HEK293 (cell line): ENCODE results near the gene GNG7.
"Not testable (repeated sequence)": the region's sequence is repeated elsewhere in the genome, so short reads cannot be mapped to it uniquely, and the experiment has no call there.

Source experiments
- CTCF ChIA-PET: fragments of 350-600 bp; formaldehyde crosslinking; extraction: SDS; loops from one replicate; lab custom pipeline; 2021; ENCODE audit warnings: antibody characterized with exemption; lab: Yijun Ruan, JAX
- POLR2A ChIA-PET: fragments of 300-600 bp; formaldehyde crosslinking; extraction: SDS; loops from one replicate; lab custom pipeline; 2020; ENCODE audit warnings: antibody characterized with exemption, inconsistent platforms; lab: Yijun Ruan, JAX
- H3K27ac ChIP-seq: fragments of 200-500 bp; sonication (Bioruptor generic); 2 replicates; pipeline ENCODE4 v1.5.1; 2014; ENCODE audit warnings: low read depth, low read length, control low read depth, inconsistent platforms; ENCODE audit errors: extremely low read depth
- H3K36me3 ChIP-seq, 2 experiments: fragments of 200-500 bp in 1 of 2; sonication (Bioruptor generic) in 1 of 2; 1 replicate in 1 of 2; 2 replicates in 1 of 2; pipeline ENCODE4 v1.5.1; 2014 to 2017; ENCODE audit warnings: inconsistent platforms in 2 of 2, low read length in 2 of 2; ENCODE audit not compliant: control insufficient read depth in 2 of 2, insufficient read depth in 1 of 2
- H3K4me1 ChIP-seq: fragments of 200-500 bp; sonication (Bioruptor generic); 2 replicates; pipeline ENCODE4 v1.5.1; 2014; ENCODE audit warnings: mild to moderate bottlenecking, low read length, inconsistent platforms; ENCODE audit not compliant: control insufficient read depth, insufficient read depth
- H3K4me3 ChIP-seq: 2 replicates; pipeline ENCODE4 v1.5.1; 2011; ENCODE audit warnings: low read depth, mild to moderate bottlenecking, control low read depth, low read length, moderate library complexity
- H3K9me3 ChIP-seq: fragments of 200-500 bp; sonication (Bioruptor generic); 2 replicates; pipeline ENCODE4 v1.5.1; 2014; ENCODE audit warnings: low read depth, low read length, inconsistent platforms; ENCODE audit not compliant: control insufficient read depth, insufficient read depth
- MZF1 ChIP-seq: fragments of 450-650 bp; formaldehyde crosslinking; IDR thresholded peaks from 2 replicates; pipeline ENCODE4 v1.5.1; 2017; ENCODE audit warnings: missing biosample characterization, missing genetic modification characterization, borderline replicate concordance
- PRDM1 ChIP-seq: fragments of 450-650 bp; formaldehyde crosslinking; IDR thresholded peaks from 2 replicates; pipeline ENCODE4; 2016; ENCODE audit warnings: missing biosample characterization, missing genetic modification characterization
- RBAK ChIP-seq: fragments of 450-650 bp; formaldehyde crosslinking; IDR thresholded peaks from 2 replicates; pipeline ENCODE4 v1.5.1; 2016; ENCODE audit warnings: missing biosample characterization, missing genetic modification characterization
- REPIN1 ChIP-seq: fragments of 450-650 bp; formaldehyde crosslinking; IDR thresholded peaks from 2 replicates; pipeline ENCODE4 v1.5.1; 2017; ENCODE audit warnings: missing biosample characterization, missing genetic modification characterization, low read depth
- ZBTB10 ChIP-seq: fragments of 450-650 bp; formaldehyde crosslinking; IDR thresholded peaks from 2 replicates; pipeline ENCODE4 v1.5.1; 2016; ENCODE audit warnings: missing biosample characterization, missing genetic modification characterization
- ZBTB26 ChIP-seq: fragments of 450-650 bp; formaldehyde crosslinking; optimal IDR thresholded peaks from 2 replicates; pipeline ENCODE3; 2016; ENCODE audit warnings: missing biosample characterization, mild to moderate bottlenecking, missing genetic modification characterization
- ZNF140 ChIP-seq: fragments of 450-650 bp; formaldehyde crosslinking; IDR thresholded peaks from 2 replicates; pipeline ENCODE4 v1.5.1; 2016; ENCODE audit warnings: missing biosample characterization, missing genetic modification characterization
- ZNF214 ChIP-seq: fragments of 450-650 bp; formaldehyde crosslinking; IDR thresholded peaks from 2 replicates; pipeline ENCODE4 v1.5.1; 2017; ENCODE audit warnings: missing biosample characterization, mild to moderate bottlenecking, missing genetic modification characterization, borderline replicate concordance
- ZNF311 ChIP-seq: fragments of 450-650 bp; formaldehyde crosslinking; IDR thresholded peaks from 2 replicates; pipeline ENCODE4 v1.5.1; 2017; ENCODE audit warnings: missing biosample characterization, missing genetic modification characterization, borderline replicate concordance
- ZNF366 ChIP-seq: fragments of 450-650 bp; formaldehyde crosslinking; conservative IDR thresholded peaks from 2 replicates; pipeline ENCODE4 v1.5.1; 2016; ENCODE audit warnings: missing biosample characterization, missing genetic modification characterization
- ZNF548 ChIP-seq: fragments of 450-650 bp; formaldehyde crosslinking; IDR thresholded peaks from 2 replicates; pipeline ENCODE4 v1.5.1; 2016; ENCODE audit warnings: missing biosample characterization, missing genetic modification characterization
- ZNF658 ChIP-seq: fragments of 450-650 bp; formaldehyde crosslinking; IDR thresholded peaks from 2 replicates; pipeline ENCODE4; 2016; ENCODE audit warnings: missing biosample characterization, missing genetic modification characterization
- ZNF707 ChIP-seq: fragments of 450-650 bp; formaldehyde crosslinking; IDR thresholded peaks from 2 replicates; pipeline ENCODE4 v1.5.1; 2016; ENCODE audit warnings: missing biosample characterization, missing genetic modification characterization
- ZNF785 ChIP-seq: fragments of 450-650 bp; formaldehyde crosslinking; IDR thresholded peaks from 2 replicates; pipeline ENCODE4 v1.5.1; 2016; ENCODE audit warnings: missing biosample characterization, missing genetic modification characterization
- ZNF843 ChIP-seq: fragments of 450-650 bp; formaldehyde crosslinking; IDR thresholded peaks from 2 replicates; pipeline ENCODE4 v1.5.1; 2016; ENCODE audit warnings: missing biosample characterization, missing genetic modification characterization

Gene GNG7

GRCh38 chr19:2561895-2562294 is 140.6 kb downstream of the GNG7 start (continued):
- no peak for TF ChIP-seq ZNF548
- TF ChIP-seq ZNF707 (tag by site-specific recombination) = no peak
- TF ChIP-seq ZNF658 (tag by site-specific recombination) = no peak
- TF ChIP-seq, all 188 proteins: peak for 0

GRCh38 chr19:2561221-2561620 is 141.3 kb downstream of the GNG7 start:
- ChIA-PET POLR2A (interaction anchor here (1.8 kb wide), 1 partner anchor 85 kb away, joined by 9 read pairs; the partner anchor contains the start of gene GADD45B), CTCF (interaction anchor here (0.6 to 1.1 kb wide), 2 partner anchors 9 to 50 kb away, joined by 3 read pairs; no protein-coding TSS in a partner anchor)
- Histone ChIP-seq H3K9me3 (no peaks in the 10 kb centered on the region), H3K36me3 (no peaks in the 10 kb centered on the region), H3K4me1 (no peaks in the 10 kb centered on the region), H3K4me3 (no peak overlapping the region), H3K27ac (no peak overlapping the region)
- no peak for TF ChIP-seq ZNF140 (tag by site-specific recombination)
- TF ChIP-seq MZF1 (tag by site-specific recombination) = no peak
- no peak for TF ChIP-seq RBAK

- Histone ChIP-seq H3K4me3 (no peak overlapping the region), H3K27ac (no peak overlapping the region), H3K36me3 (no peaks in the 10 kb centered on the region)
- TF ChIP-seq ZNF311 (tag by site-specific recombination) (no peak), ZNF214 (tag by site-specific recombination) (no peak), ZBTB10 (no peak), REPIN1 (tag by site-specific recombination) (no peak), ZNF785 (tag by site-specific recombination) (no peak), ZNF843 (tag by site-specific recombination) (no peak)
- TF ChIP-seq, all 188 proteins: peak for 0
- Histone ChIP-seq H3K4me1 (no peaks in the 10 kb centered on the region), H3K9me3 (no peaks in the 10 kb centered on the region)
- ChIA-PET CTCF (interaction anchor here (1.1 kb wide), 1 partner anchor 10 kb away, joined by 3 read pairs; no protein-coding TSS in a partner anchor), POLR2A (no interaction called here)
Observed at GRCh38 chr19:2560369-2560768, 142.1 kb downstream of the GNG7 start.

GRCh38 chr19:2558543-2558942 is 144.0 kb downstream of the GNG7 start:
- ChIA-PET CTCF (no interaction called here), POLR2A (no interaction called here)
- no peak overlapping the region for H3K4me3 ChIP-seq
- H3K36me3 ChIP-seq = no peaks in the 10 kb centered on the region
- no peak overlapping the region for H3K27ac ChIP-seq
- peak; percentile 52 for TF ChIP-seq ZNF366 (tag by site-specific recombination)
- peak; percentile 56; the same call in 1 of the 2 replicates for TF ChIP-seq PRDM1 (tag by site-specific recombination)
- TF ChIP-seq ZBTB26 (tag by site-specific recombination) = no peak
- H3K4me1 ChIP-seq = no peaks in the 10 kb centered on the region
- no peaks in the 10 kb centered on the region for H3K9me3 ChIP-seq

- H3K27ac ChIP-seq, H3K36me3 ChIP-seq, CTCF ChIA-PET, H3K4me1 ChIP-seq, H3K9me3 ChIP-seq, H3K4me3 ChIP-seq: not testable (repeated sequence)
- POLR2A ChIA-PET = interaction anchor here (4.7 kb wide), 1 partner anchor 82 kb away, joined by 51 read pairs; the partner anchor contains the start of gene GADD45B
Observed at GRCh38 chr19:2558131-2558530, 144.4 kb downstream of the GNG7 start.
